Activated effector memory CD4-positive, alpha-beta T cell treated with anti-CD3 and anti-CD28 coated beads, Interleukin-2, amount 50 U/mL, for 16 hours (primary cell): ENCODE measurements around the gene CFAP73.
"Not testable (repeated sequence)": the region's sequence is repeated elsewhere in the genome, so short reads cannot be mapped to it uniquely, and the experiment has no call there.

Experiments
- DNase-seq: peaks from one replicate; pipeline ENCODE4 v3.0.0-alpha.2; 2020

CFAP73 gene

GRCh38 chr12:113149361-113150150 lies at the start of gene CFAP73:
Gene CFAP73, plus strand, starts transcription at chr12:113149724. Its CDS starts 134 bp downstream, at chr12:113149858.
- DNase-seq, result no peak

- no peak for DNase-seq
Observed at GRCh38 chr12:113099764-113100163, 49.8 kb upstream of the CFAP73 start.

- DNase-seq, result no peak
Observed at GRCh38 chr12:113101751-113102150, 47.8 kb upstream of the CFAP73 start.

- no peak for DNase-seq
Observed at GRCh38 chr12:113102811-113103210, 46.7 kb upstream of the CFAP73 start.

- DNase-seq, result peak; percentile 87
Observed at GRCh38 chr12:113103756-113104450, 45.6 kb upstream of the CFAP73 start.

- DNase-seq, result no peak
Observed at GRCh38 chr12:113104953-113105510, 44.5 kb upstream of the CFAP73 start.

GRCh38 chr12:113105606-113106271 lies 43.8 kb upstream of the CFAP73 start:
- DNase-seq, result no peak

- no peak for DNase-seq
Observed at GRCh38 chr12:113106361-113106760, 43.2 kb upstream of the CFAP73 start.

GRCh38 chr12:113108308-113108707 lies 41.2 kb upstream of the CFAP73 start:
- DNase-seq, result no peak

- DNase-seq, result no peak
Observed at GRCh38 chr12:113109360-113109759, 40.2 kb upstream of the CFAP73 start.

GRCh38 chr12:113109872-113110599 lies 39.5 kb upstream of the CFAP73 start:
- no peak for DNase-seq

GRCh38 chr12:113111247-113111646 lies 38.3 kb upstream of the CFAP73 start:
- no peak for DNase-seq

GRCh38 chr12:113112043-113112899 lies 37.3 kb upstream of the CFAP73 start:
- DNase-seq, result no peak

- DNase-seq, result no peak
Observed at GRCh38 chr12:113113397-113113796, 36.1 kb upstream of the CFAP73 start.

- DNase-seq, result no peak
Observed at GRCh38 chr12:113114447-113115178, 34.9 kb upstream of the CFAP73 start.

GRCh38 chr12:113115455-113116126 lies 33.9 kb upstream of the CFAP73 start:
- DNase-seq, result no peak

- no peak for DNase-seq
Observed at GRCh38 chr12:113116875-113117274, 32.6 kb upstream of the CFAP73 start.

- not testable (repeated sequence) for DNase-seq
Observed at GRCh38 chr12:113117684-113118083, 31.8 kb upstream of the CFAP73 start.

GRCh38 chr12:113118142-113118541 lies 31.4 kb upstream of the CFAP73 start:
- DNase-seq, result no peak

- no peak for DNase-seq
Observed at GRCh38 chr12:113119980-113120669, 29.4 kb upstream of the CFAP73 start.
